B cell (primary cell): ENCODE data around the gene RABL6. TPM values are rescaled to one million over a fixed set of nuclear protein-coding genes. Genes with fewer than 3 reads are reported as not detected.

Experiments used
- ATAC-seq: fragments of 200-7000 bp; cut with Tn5 transposase; one replicate; pipeline ENCODE4 v1.10.0; 2021; ENCODE audit warnings: low read depth, mild to moderate bottlenecking, moderate number of reproducible peaks, moderate library complexity
- CTCF ChIA-PET: fragments of 350-600 bp; sonication (Branson Sonifier 250); formaldehyde crosslinking; loops from one replicate; lab custom pipeline; 2021; ENCODE audit warnings: antibody characterized with exemption, inconsistent platforms; lab: Charles Lee
- POLR2A ChIA-PET: fragments of 350-600 bp; sonication (Branson Sonifier 250); formaldehyde crosslinking; loops from one replicate; lab custom pipeline; 2021; ENCODE audit warnings: antibody characterized with exemption; lab: Charles Lee
- DNase-seq: peaks from one replicate; pipeline ENCODE4 v3.0.0; 2013
- H2AFZ ChIP-seq: 2 replicates; pipeline ENCODE4 v1.6.1; 2012; ENCODE audit warnings: mild to moderate bottlenecking, low read depth, low read length; ENCODE audit not compliant: insufficient read depth, poor library complexity, severe bottlenecking
- H3K27ac ChIP-seq, 2 donors: 1 replicate in 1 of 2; 2 replicates in 1 of 2; pipeline ENCODE4 v1.5.1; 2012 to 2013; ENCODE audit warnings: low read length in 2 of 2, mild to moderate bottlenecking in 2 of 2, moderate library complexity in 1 of 2
- H3K27me3 ChIP-seq, 4 experiments: fragments of 200-600 bp in 1 of 4; sonication (generic) in 1 of 4; replicated peaks in 1 of 4; 1 replicate in 2 of 4; 2 replicates in 2 of 4; pipeline versions ENCODE4 v1.6.1 to v1.7.0; 2013 to 2016; ENCODE audit warnings: low read length in 3 of 4, mild to moderate bottlenecking in 2 of 4, mixed read lengths in 1 of 4, moderate library complexity in 1 of 4; ENCODE audit not compliant: insufficient read depth in 4 of 4, control insufficient read depth in 3 of 4; ENCODE audit errors: control extremely low read depth in 1 of 4
- H3K36me3 ChIP-seq, 2 experiments: replicated peaks in 1 of 2; 1 replicate in 1 of 2; 2 replicates in 1 of 2; pipeline versions ENCODE4 v1.6.1 to v1.7.1; 2013; ENCODE audit warnings: low read length in 1 of 2; ENCODE audit not compliant: insufficient read depth in 2 of 2, control insufficient read depth in 1 of 2; ENCODE audit errors: control extremely low read depth in 1 of 2, extremely low read depth in 1 of 2
- H3K4me1 ChIP-seq, 2 donors: fragments of 200-600 bp in 1 of 2; sonication (generic) in 1 of 2; 1 replicate in 1 of 2; 2 replicates in 1 of 2; pipeline versions ENCODE4 v1.5.1 to v1.6.1; 2013 to 2017; ENCODE audit warnings: low read length in 2 of 2; ENCODE audit not compliant: control insufficient read depth in 2 of 2, insufficient read depth in 2 of 2
- H3K4me2 ChIP-seq: replicated peaks from 2 replicates; pipeline ENCODE3; 2012; ENCODE audit warnings: mild to moderate bottlenecking, low read depth, low read length; ENCODE audit not compliant: poor library complexity, severe bottlenecking
- H3K4me3 ChIP-seq, 5 experiments: fragments of 200-600 bp in 1 of 5; sonication (generic) in 1 of 5; 1 replicate in 3 of 5; 2 replicates in 2 of 5; pipeline versions ENCODE4 v1.5.1 to v1.7.0; 2011 to 2016; ENCODE audit warnings: low read length in 4 of 5, mild to moderate bottlenecking in 4 of 5, low read depth in 2 of 5, control low read depth in 1 of 5, moderate library complexity in 1 of 5; ENCODE audit not compliant: insufficient read depth in 1 of 5; ENCODE audit errors: control extremely low read depth in 1 of 5, extremely low read depth in 1 of 5
- H3K79me2 ChIP-seq: fragments of 200-600 bp; sonication (generic); one replicate; pipeline ENCODE4 v1.6.0; 2016; ENCODE audit warnings: low read length; ENCODE audit not compliant: control insufficient read depth, insufficient read depth
- H3K9ac ChIP-seq: fragments of 200-600 bp; sonication (generic); 2 replicates; pipeline ENCODE4 v1.6.1; 2017; ENCODE audit warnings: mild to moderate bottlenecking, low read length, moderate library complexity
- H3K9me3 ChIP-seq, 3 donors: one replicate each; pipeline versions ENCODE4 v1.6.1 to v1.7.1; 2013; ENCODE audit warnings: low read length in 2 of 3; ENCODE audit not compliant: control insufficient read depth in 2 of 3, insufficient read depth in 1 of 3; ENCODE audit errors: control extremely low read depth in 1 of 3
- H4K20me1 ChIP-seq: 2 replicates; pipeline ENCODE4 v1.6.0; 2012; ENCODE audit warnings: mild to moderate bottlenecking, low read length; ENCODE audit not compliant: insufficient read depth, control insufficient read depth, poor library complexity, severe bottlenecking
- H3K27ac Mint-ChIP-seq: one replicate; pipeline ENCODE4 v1.8.0; 2021; ENCODE audit warnings: mixed read lengths
- H3K27me3 Mint-ChIP-seq: one replicate; pipeline ENCODE4 v1.8.0; 2021; ENCODE audit warnings: mixed read lengths
- H3K4me1 Mint-ChIP-seq: one replicate; pipeline ENCODE4 v1.8.0; 2021; ENCODE audit warnings: mixed read lengths
- H3K4me3 Mint-ChIP-seq: one replicate; pipeline ENCODE4 v1.8.0; 2021; ENCODE audit warnings: mixed read lengths
- H3K9me3 Mint-ChIP-seq: one replicate; pipeline ENCODE4 v1.8.0; 2022; ENCODE audit warnings: mixed read lengths; ENCODE audit not compliant: insufficient read depth
- EZH2 ChIP-seq: IDR thresholded peaks from 2 replicates; pipeline ENCODE4 v1.6.1; 2012; ENCODE audit warnings: borderline replicate concordance, low read depth, mild to moderate bottlenecking, moderate library complexity, low read length; ENCODE audit not compliant: insufficient read depth, poor library complexity, severe bottlenecking
- WGBS: methylation state at CpG from one replicate; pipeline ENCODE4 v1.1.5; 2013; ENCODE audit warnings: missing lambda C conversion rate; ENCODE audit not compliant: insufficient coverage; 5-methylcytosine and 5-hydroxymethylcytosine counted together
- intact Hi-C: fragments of 100-400 bp; cut with micrococcal nuclease; formaldehyde crosslinking; loops from one replicate; pipeline ENCODE4 v1.10.0; 2022
- polyA plus RNA-seq: library from polyadenylated mRNA; depleted of rRNA; stranded (reverse); fragments of >200 nt; gene quantifications from 2 replicates; pipeline ENCODE4 v1.2.3, GENCODE V29; 2012
- total RNA-seq, 2 donors: library from RNA; stranded (reverse); fragments of 120-200 nt in 1 of 2; gene quantifications; 1 replicate in 1 of 2; 2 replicates in 1 of 2; pipeline versions ENCODE4 v1.2.3 to v1.2.4, GENCODE V29; 2013 to 2022
- TF ChIP-seq, protein P1 (sequence below): fragments of 200-600 bp; IDR thresholded peaks from one replicate; pipeline ENCODE4 v1.8.0; 2022; ENCODE audit warnings: antibody characterized with exemption, mild to moderate bottlenecking

Gene RABL6
- total and polyA plus RNA-seq, 2 donors (not counting 1 experiment from before 2014, with no cell fraction given), result 33.6 to 70.5 TPM

DNA sequence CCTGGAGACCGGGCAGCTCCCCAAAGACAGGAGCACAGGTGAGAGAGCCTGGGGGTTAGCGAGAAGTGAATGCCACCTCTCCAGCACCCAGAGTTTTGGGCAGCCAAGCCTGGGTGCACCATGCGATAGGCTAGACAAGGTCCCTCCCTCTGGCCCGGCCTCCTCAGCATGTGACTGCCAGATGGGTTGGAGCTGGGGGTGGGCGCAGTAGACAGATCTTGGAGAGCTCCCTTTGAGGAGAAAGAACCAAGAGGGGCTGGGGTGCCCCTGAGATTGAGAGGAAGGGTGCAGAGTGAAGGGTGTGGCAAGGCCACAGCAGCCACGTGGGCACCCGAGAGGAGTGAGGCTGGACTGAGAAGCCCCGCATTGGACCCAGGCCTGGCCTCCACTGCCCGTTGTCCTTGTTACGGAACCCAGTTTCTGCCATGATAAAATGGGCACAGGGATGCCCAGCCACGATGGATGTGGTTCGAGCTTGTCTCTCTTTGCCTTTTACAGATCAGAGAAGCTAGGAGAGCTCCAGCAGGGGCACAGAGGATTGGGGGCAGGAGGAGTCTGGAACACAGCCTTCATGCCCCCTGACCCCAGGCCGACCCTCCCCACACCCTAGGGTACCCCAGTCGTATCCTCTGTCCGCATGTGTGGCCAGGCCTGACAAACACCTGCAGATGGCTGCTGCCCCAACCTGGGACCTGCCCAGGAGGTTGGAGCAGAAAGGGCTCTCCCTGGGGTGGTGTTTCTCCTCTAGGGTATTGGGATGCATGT, 15.2 kb upstream of the RABL6 start:
- H2AFZ ChIP-seq, result no peak overlapping the region
- H4K20me1 ChIP-seq, result peaks cover 12% of the 10 kb centered on the region
- Mint-ChIP-seq H3K27me3 (peaks cover 6% of the 10 kb centered on the region), H3K9me3 (no peaks in the 10 kb centered on the region), H3K27ac (peak overlapping the region; percentile 79), H3K4me1 (peaks cover 23% of the 10 kb centered on the region), H3K4me3 (peak overlapping the region; percentile 87)
- peak overlapping the region in 1 of 5 experiments; percentile 84 for H3K4me3 ChIP-seq
- H3K79me2 ChIP-seq, result peaks cover 4% of the 10 kb centered on the region
- peaks cover 0 to 3% (median 0%) of the 10 kb centered on the region in 4 experiments for H3K27me3 ChIP-seq
- peak; percentile 26 for DNase-seq
- WGBS, result 84% methylated on average over 14 of the region's 15 CpGs
- peaks cover 18 to 25% of the 10 kb centered on the region in 2 donors for H3K4me1 ChIP-seq
- peak overlapping the region; percentile 100 for H3K4me2 ChIP-seq
- H3K9ac ChIP-seq, result no peak overlapping the region
- peak overlapping the region in 1 of 2 donors; percentile 99 for H3K27ac ChIP-seq
- intact Hi-C loops, result loop anchor here (10.0 kb wide), 1 partner anchor 662 kb away; the partner anchor contains the start of gene NSMF
- ATAC-seq, result no peak
- no peaks in the 10 kb centered on the region for H3K9me3 ChIP-seq
- TF ChIP-seq EZH2, result no peak
- TF ChIP-seq, protein P1, sequence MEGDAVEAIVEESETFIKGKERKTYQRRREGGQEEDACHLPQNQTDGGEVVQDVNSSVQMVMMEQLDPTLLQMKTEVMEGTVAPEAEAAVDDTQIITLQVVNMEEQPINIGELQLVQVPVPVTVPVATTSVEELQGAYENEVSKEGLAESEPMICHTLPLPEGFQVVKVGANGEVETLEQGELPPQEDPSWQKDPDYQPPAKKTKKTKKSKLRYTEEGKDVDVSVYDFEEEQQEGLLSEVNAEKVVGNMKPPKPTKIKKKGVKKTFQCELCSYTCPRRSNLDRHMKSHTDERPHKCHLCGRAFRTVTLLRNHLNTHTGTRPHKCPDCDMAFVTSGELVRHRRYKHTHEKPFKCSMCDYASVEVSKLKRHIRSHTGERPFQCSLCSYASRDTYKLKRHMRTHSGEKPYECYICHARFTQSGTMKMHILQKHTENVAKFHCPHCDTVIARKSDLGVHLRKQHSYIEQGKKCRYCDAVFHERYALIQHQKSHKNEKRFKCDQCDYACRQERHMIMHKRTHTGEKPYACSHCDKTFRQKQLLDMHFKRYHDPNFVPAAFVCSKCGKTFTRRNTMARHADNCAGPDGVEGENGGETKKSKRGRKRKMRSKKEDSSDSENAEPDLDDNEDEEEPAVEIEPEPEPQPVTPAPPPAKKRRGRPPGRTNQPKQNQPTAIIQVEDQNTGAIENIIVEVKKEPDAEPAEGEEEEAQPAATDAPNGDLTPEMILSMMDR, result no peak
- POLR2A ChIA-PET, result no interaction called here
- CTCF ChIA-PET, result interaction anchor here (0.8 to 10.5 kb wide), 7 partner anchors 10 to 254 kb away, joined by 3 to 106 read pairs (median 5); partner anchors contain the start of genes AJM1 and RABL6
- peaks cover 0 to 4% of the 10 kb centered on the region in 2 experiments for H3K36me3 ChIP-seq
